OCI-LY1 (cell line): ENCODE data around the gene PRR22.

ENCODE experiments used
- H2AFZ ChIP-seq: fragments of 200-600 bp; sonication (generic), shearing (Covaris generic); 2 replicates; pipeline ENCODE4 v1.6.0; 2014; ENCODE audit warnings: antibody characterized with exemption, mild to moderate bottlenecking, low read length
- H3F3A ChIP-seq: fragments of 200-600 bp; sonication (generic), shearing (Covaris generic); 2 replicates; pipeline ENCODE4 v1.6.0; 2014; ENCODE audit warnings: mild to moderate bottlenecking, antibody characterized with exemption, low read length, moderate library complexity; ENCODE audit not compliant: insufficient read depth
- H3K27ac ChIP-seq: fragments of 200-600 bp; sonication (generic); 2 replicates; pipeline ENCODE4 v1.5.1; 2014; ENCODE audit warnings: low read length, mixed run types, mild to moderate bottlenecking, low read depth; ENCODE audit not compliant: poor library complexity, severe bottlenecking
- H3K27me3 ChIP-seq: fragments of 200-600 bp; sonication (generic); 2 replicates; pipeline ENCODE4 v1.6.0; 2014; ENCODE audit warnings: antibody characterized with exemption, mild to moderate bottlenecking, low read length, moderate library complexity; ENCODE audit not compliant: insufficient read depth
- H3K36me3 ChIP-seq: fragments of 200-600 bp; sonication (generic); 2 replicates; pipeline ENCODE4 v1.6.1; 2014; ENCODE audit warnings: mild to moderate bottlenecking, antibody characterized with exemption, low read length, moderate library complexity, mixed read lengths; ENCODE audit not compliant: insufficient read depth
- H3K4me1 ChIP-seq: fragments of 200-600 bp; sonication (generic); 2 replicates; pipeline ENCODE4 v1.5.1; 2014; ENCODE audit warnings: mild to moderate bottlenecking, low read length, moderate library complexity; ENCODE audit not compliant: insufficient read depth, severe bottlenecking
- H3K4me2 ChIP-seq: fragments of 200-600 bp; sonication (generic), shearing (Covaris generic); 2 replicates; pipeline ENCODE4 v1.6.1; 2014; ENCODE audit warnings: low read length
- H3K4me3 ChIP-seq: fragments of 200-600 bp; sonication (generic); 2 replicates; pipeline ENCODE4 v1.5.1; 2014; ENCODE audit warnings: low read length, low read depth, mild to moderate bottlenecking, mixed read lengths; ENCODE audit not compliant: poor library complexity, severe bottlenecking
- H3K79me2 ChIP-seq: fragments of 200-600 bp; shearing (Covaris generic); 2 replicates; pipeline ENCODE4 v1.6.1; 2016; ENCODE audit warnings: mixed run types, low read length, mixed read lengths; ENCODE audit not compliant: insufficient read depth
- H3K9ac ChIP-seq: fragments of 200-600 bp; sonication (generic), shearing (Covaris generic); 2 replicates; pipeline ENCODE4 v1.6.1; 2014; ENCODE audit warnings: mild to moderate bottlenecking, low read length, mixed read lengths
- H3K9me2 ChIP-seq: fragments of 200-600 bp; sonication (generic), shearing (Covaris generic); 2 replicates; pipeline ENCODE4 v1.6.1; 2014; ENCODE audit warnings: low read depth, mild to moderate bottlenecking, low read length, mixed read lengths
- H3K9me3 ChIP-seq: fragments of 200-600 bp; shearing (Covaris generic); 2 replicates; pipeline ENCODE4 v1.6.1; 2014; ENCODE audit warnings: low read length, mixed read lengths
- H4K20me1 ChIP-seq: fragments of 200-600 bp; sonication (generic), shearing (Covaris generic); 2 replicates; pipeline ENCODE4 v1.6.0; 2016; ENCODE audit warnings: mild to moderate bottlenecking, low read length; ENCODE audit not compliant: insufficient read depth
- CTCF ChIP-seq: fragments of 200-600 bp; sonication (generic), shearing (Covaris generic); IDR thresholded peaks from 2 replicates; pipeline ENCODE4 v1.5.1; 2017; ENCODE audit warnings: mild to moderate bottlenecking, antibody characterized with exemption, low read length, moderate library complexity, mixed read lengths
- EZH2 ChIP-seq: fragments of 200-600 bp; sonication (generic), shearing (Covaris generic); IDR thresholded peaks from 2 replicates; pipeline ENCODE4 v1.8.0; 2017; ENCODE audit warnings: borderline replicate concordance, mixed run types, mild to moderate bottlenecking, antibody characterized with exemption, low read length, moderate library complexity, mixed read lengths

The PRR22 gene

GRCh38 chr19:5809053-5809452 is 24.5 kb upstream of the PRR22 start:
- no peak overlapping the region for H3K9ac ChIP-seq

GRCh38 chr19:5808120-5808816 is 23.7 kb upstream of the PRR22 start:
- H3K27ac ChIP-seq = no peak overlapping the region
- no peaks in the 10 kb centered on the region; the same call in 1 of the 2 replicates for H3K27me3 ChIP-seq
- no peak overlapping the region for H3K4me3 ChIP-seq
- no peaks in the 10 kb centered on the region for H3F3A ChIP-seq
- TF ChIP-seq CTCF (no peak), EZH2 (no peak)
- H3K79me2 ChIP-seq = no peaks in the 10 kb centered on the region
- no peak overlapping the region for H3K4me2 ChIP-seq
- H2AFZ ChIP-seq = no peak overlapping the region
- no peaks in the 10 kb centered on the region for H3K9me2 ChIP-seq
- no peak overlapping the region for H3K9ac ChIP-seq
- H3K36me3 ChIP-seq = no peaks in the 10 kb centered on the region
- H4K20me1 ChIP-seq = no peaks in the 10 kb centered on the region
- peaks cover 18% of the 10 kb centered on the region for H3K4me1 ChIP-seq
- no peaks in the 10 kb centered on the region for H3K9me3 ChIP-seq

More at GRCh38 chr19:5809053-5809452, 24.5 kb upstream of the PRR22 start:
- Histone ChIP-seq H4K20me1 (no peaks in the 10 kb centered on the region), H3K9me2 (no peaks in the 10 kb centered on the region), H3K36me3 (no peaks in the 10 kb centered on the region), H3K9me3 (no peaks in the 10 kb centered on the region), H3K79me2 (no peaks in the 10 kb centered on the region), H3K4me3 (no peak overlapping the region), H3F3A (no peaks in the 10 kb centered on the region), H2AFZ (no peak overlapping the region), H3K27ac (no peak overlapping the region), H3K4me2 (no peak overlapping the region), H3K27me3 (no peaks in the 10 kb centered on the region; the same call in 1 of the 2 replicates), H3K4me1 (peaks cover 12% of the 10 kb centered on the region)
- TF ChIP-seq CTCF (no peak), EZH2 (no peak)

GRCh38 chr19:5806905-5807304 is 22.4 kb upstream of the PRR22 start:
- no peaks in the 10 kb centered on the region; the same call in 1 of the 2 replicates for H3K27me3 ChIP-seq
- H3K4me3 ChIP-seq = no peak overlapping the region
- no peaks in the 10 kb centered on the region for H3F3A ChIP-seq
- no peak overlapping the region for H3K4me2 ChIP-seq
- no peak overlapping the region for H3K9ac ChIP-seq
- H3K36me3 ChIP-seq = no peaks in the 10 kb centered on the region
- no peaks in the 10 kb centered on the region for H4K20me1 ChIP-seq
- H2AFZ ChIP-seq = no peak overlapping the region
- H3K79me2 ChIP-seq = no peaks in the 10 kb centered on the region
- no peaks in the 10 kb centered on the region for H3K9me2 ChIP-seq
- no peaks in the 10 kb centered on the region for H3K9me3 ChIP-seq
- no peak for TF ChIP-seq EZH2
- TF ChIP-seq CTCF = no peak
- H3K27ac ChIP-seq = no peak overlapping the region
- H3K4me1 ChIP-seq = peaks cover 18% of the 10 kb centered on the region
